Heart left ventricle (tissue), 16 donors: ENCODE data around the gene ALS2CL. TPM values are rescaled to one million over a fixed set of nuclear protein-coding genes. Genes with fewer than 3 reads are reported as not detected.

Experiments
- ATAC-seq, 4 donors: fragments of 200-7000 bp; cut with Tn5 transposase; one replicate each; pipeline ENCODE4 v1.9.1; 2020 to 2022; ENCODE audit warnings: moderate library complexity in 4 of 4, mild to moderate bottlenecking in 3 of 4, moderate number of reproducible peaks in 1 of 4
- DNase-seq, 5 donors: peaks; one replicate each; pipeline ENCODE4 v3.0.0-alpha.2; 2020
- H3K27ac ChIP-seq, 12 donors: fragments of 200-600 bp; sonication (generic) in 4 of 12; one replicate each; pipeline versions ENCODE4 v1.5.0 to v1.8.0; 2016 to 2022; ENCODE audit warnings: mild to moderate bottlenecking in 2 of 12
- H3K27me3 ChIP-seq, 9 donors: fragments of 200-600 bp; sonication (generic) in 2 of 9; one replicate each; pipeline versions ENCODE4 v1.5.1 to v1.8.0; 2016 to 2022; ENCODE audit warnings: mild to moderate bottlenecking in 3 of 9
- H3K36me3 ChIP-seq, 9 donors: fragments of 200-600 bp; sonication (generic) in 2 of 9; one replicate each; pipeline versions ENCODE4 v1.5.0 to v1.8.0; 2018 to 2022; ENCODE audit warnings: mild to moderate bottlenecking in 2 of 9
- H3K4me1 ChIP-seq, 12 donors: fragments of 200-600 bp; sonication (generic) in 4 of 12; one replicate each; pipeline versions ENCODE4 v1.5.0 to v1.8.0; 2016 to 2022; ENCODE audit warnings: mild to moderate bottlenecking in 3 of 12
- H3K4me3 ChIP-seq, 12 donors: fragments of 200-600 bp; sonication (generic) in 4 of 12; one replicate each; pipeline versions ENCODE4 v1.5.0 to v1.8.0; 2017 to 2022; ENCODE audit warnings: mild to moderate bottlenecking in 9 of 12, moderate library complexity in 4 of 12
- H3K9me3 ChIP-seq, 12 donors: fragments of 200-600 bp; sonication (generic) in 4 of 12; one replicate each; pipeline versions ENCODE4 v1.5.0 to v1.8.0; 2016 to 2022; ENCODE audit warnings: mild to moderate bottlenecking in 1 of 12
- CTCF ChIP-seq, 12 donors: fragments of 200-600 bp; sonication (generic) in 4 of 12; IDR thresholded peaks; one replicate each; pipeline versions ENCODE4 v1.5.0 to v1.8.0; 2018 to 2022; ENCODE audit warnings: antibody characterized with exemption in 12 of 12, mild to moderate bottlenecking in 5 of 12
- POLR2A ChIP-seq, 2 donors: fragments of 450-650 bp; IDR thresholded peaks; one replicate each; pipeline ENCODE4 v1.6.1; 2017; ENCODE audit warnings: antibody characterized with exemption in 2 of 2, mild to moderate bottlenecking in 2 of 2, moderate library complexity in 2 of 2
- WGBS, 4 donors: extraction: QIAGEN DNeasy Blood & Tissue Kit in 2 of 4; methylation state at CpG; one replicate each; pipeline versions ENCODE4 v1.1.5 to v1.1.7; 2013 to 2018; 5-methylcytosine and 5-hydroxymethylcytosine counted together
- intact Hi-C, 10 donors: fragments of 100-400 bp; cut with DNase I; formaldehyde crosslinking; loops; one replicate each; pipeline versions ENCODE4 v1.11.1 to v1.14.2; 2022
- polyA plus RNA-seq, 2 donors: library from polyadenylated mRNA; stranded (reverse); fragments of 200-250 nt; gene quantifications; one replicate each; pipeline ENCODE4 v1.2.3, GENCODE V29; 2013
- total RNA-seq, 9 donors: library from RNA; depleted of rRNA in 2 of 9; stranded (reverse); fragments of >200 nt in 2 of 9; fragmentation: NEBNext Ultra II Directional in 3 of 9; extraction: Animal tissue kit (Norgen Biotek cat#: 25700) in 3 of 9; gene quantifications; one replicate each; pipeline versions ENCODE4 v1.1.0 to v1.2.4, GENCODE V29; 2016 to 2023
- donor health status: ischemic (EF 13 %, LVEDD 7.1; RV severe dilation, severe dysfunction).
- donor health status: healthy with polysubstance abuse.
- donor health status: DM: no; HTN: yes; CAD: no.
- donor health status: DM: no; HTN: no; CAD: no.
- donor health status: ischemic (EF 25% LVEDD 6.9; RV normal size, moderate dysfunction).
- donor health status: ischemic (EF 25% LVEDD 5.7; RV mildly dilated, moderate dysfunction).
- donor health status: healthy.
- donor health status: DM: yes; HTN: yes; CAD: no.
- donor health status: ischemic (EF 35%, LVEDD 5.7; RV mildly dilated, moderate dysfunction).
- donor health status: nonischemic (EF 11% LVEDD 7.7; RV severe dilation, severe dysfunction).
- donor health status: DM: yes; HTN: yes; CAD: no.
- donor health status: PGD.
- donor health status: ischemic (EF 29% LVEDD 5.4; RV normal size, mild dysfunction).
- donor health status: nonischemic (EF 23%, LVEDD 6.1; RV moderate dilation, normal function).

Gene ALS2CL
- total and polyA plus RNA-seq, 11 donors = 11.8 to 40.7 (median 25.4) TPM

- intact Hi-C loops = loop anchor here in 1 of 10 donors (5.0 to 10.0 kb wide), 2 partner anchors 98 to 229 kb away; partner anchors contain the start of gene LRRC2
- H3K9me3 ChIP-seq = no peaks in the 10 kb centered on the region
- H3K36me3 ChIP-seq = no peaks in the 10 kb centered on the region
- H3K27me3 ChIP-seq = no peaks in the 10 kb centered on the region
- peak overlapping the region in 8 of 12 donors; percentile 47 to 93 (median 85) for H3K27ac ChIP-seq
- peaks cover 0 to 76% (median 44%) of the 10 kb centered on the region in 12 donors for H3K4me1 ChIP-seq
- TF ChIP-seq POLR2A (IDR thresholded peaks at IDR 0.05) (no peak), CTCF (IDR thresholded peaks at IDR 0.05) (no peak)
- no peak overlapping the region for H3K4me3 ChIP-seq
- DNase-seq (peak in 2 of 5 donors; percentile 31 to 32), ATAC-seq (no peak)
- 51 to 77% (median 63%) methylated on average over 17 of the region's 17 CpGs for WGBS, 4 donors
These were observed 30.5 kb downstream of the ALS2CL start for GRCh38 chr3:46662771-46663551.

- H3K9me3 ChIP-seq = no peaks in the 10 kb centered on the region
- no peaks in the 10 kb centered on the region for H3K36me3 ChIP-seq
- DNase-seq (peak in 2 of 5 donors; percentile 8 to 14), ATAC-seq (no peak)
- H3K4me1 ChIP-seq = peaks cover 0 to 70% (median 41%) of the 10 kb centered on the region in 12 donors
- peak overlapping the region in 2 of 12 donors; percentile 87 to 90 for H3K27ac ChIP-seq
- no peak overlapping the region for H3K4me3 ChIP-seq
- H3K27me3 ChIP-seq = no peaks in the 10 kb centered on the region
- intact Hi-C loops = loop anchor here in 1 of 10 donors (5.0 to 10.0 kb wide), 2 partner anchors 97 to 230 kb away; partner anchors contain the start of gene LRRC2
- 75 to 84% (median 78%) methylated on average over 15 of the region's 15 CpGs for WGBS, 4 donors
- no peak for TF ChIP-seq POLR2A (IDR thresholded peaks at IDR 0.05)
- no peak for TF ChIP-seq CTCF (IDR thresholded peaks at IDR 0.05)
These were observed 31.4 kb downstream of the ALS2CL start for GRCh38 chr3:46661776-46662766.

- ATAC-seq (peak; percentile 28 to 66 (median 42)), DNase-seq (peak; percentile 61 to 82 (median 71))
- no peaks in the 10 kb centered on the region for H3K36me3 ChIP-seq
- H3K4me3 ChIP-seq = no peak overlapping the region
- TF ChIP-seq CTCF (IDR thresholded peaks at IDR 0.05) (peak in 2 of 12 donors; percentile 15 to 17), POLR2A (IDR thresholded peaks at IDR 0.05) (no peak)
- 43 to 56% (median 50%) methylated on average over 7 to 9 of the region's 9 CpGs for WGBS, 4 donors
- peak overlapping the region in 6 of 12 donors; percentile 2 to 90 (median 38) for H3K27ac ChIP-seq
- H3K4me1 ChIP-seq = peaks cover 0 to 57% (median 34%) of the 10 kb centered on the region in 12 donors
- H3K9me3 ChIP-seq = no peaks in the 10 kb centered on the region
- H3K27me3 ChIP-seq = no peaks in the 10 kb centered on the region
- intact Hi-C loops = loop anchor here in 1 of 10 donors (5.0 to 10.0 kb wide), 2 partner anchors 96 to 231 kb away; partner anchors contain the start of gene LRRC2
These were observed 32.6 kb downstream of the ALS2CL start for GRCh38 chr3:46660543-46661523.
